Duodenal mucosa (tissue), 2 donors: Measurements from ENCODE around the gene GLI2.

Experiments used
- H3K27ac ChIP-seq: one replicate; pipeline ENCODE4 v1.7.0; 2013; ENCODE audit warnings: low read depth, low read length
- H3K27me3 ChIP-seq, 2 donors: one replicate each; pipeline ENCODE4 v1.7.0; 2013; ENCODE audit warnings: low read length in 2 of 2, control low read depth in 1 of 2; ENCODE audit not compliant: insufficient read depth in 2 of 2, control insufficient read depth in 1 of 2
- H3K36me3 ChIP-seq, 2 donors: one replicate each; pipeline ENCODE4 v1.7.0; 2013; ENCODE audit warnings: low read length in 2 of 2, control low read depth in 1 of 2; ENCODE audit not compliant: insufficient read depth in 2 of 2, control insufficient read depth in 1 of 2
- H3K4me1 ChIP-seq, 2 donors: one replicate each; pipeline ENCODE4 v1.7.0; 2013; ENCODE audit warnings: low read length in 2 of 2, control low read depth in 1 of 2; ENCODE audit not compliant: insufficient read depth in 2 of 2, control insufficient read depth in 1 of 2
- H3K4me3 ChIP-seq, 2 donors: one replicate each; pipeline ENCODE4 v1.7.0; 2013; ENCODE audit warnings: low read length in 2 of 2, low read depth in 1 of 2
- H3K9ac ChIP-seq, 2 donors: one replicate each; pipeline ENCODE4 v1.7.0; 2013; ENCODE audit warnings: low read length in 2 of 2, low read depth in 1 of 2
- H3K9me3 ChIP-seq, 2 donors: one replicate each; pipeline ENCODE4 v1.7.0; 2013; ENCODE audit warnings: low read length in 2 of 2, control low read depth in 1 of 2; ENCODE audit not compliant: control insufficient read depth in 1 of 2

GLI2 gene

GRCh38 chr2:120763931-120764330 lies 28.3 kb downstream of the GLI2 start:
- Histone ChIP-seq H3K36me3 (no peaks in the 10 kb centered on the region), H3K9ac (no peak overlapping the region), H3K4me3 (no peak overlapping the region), H3K4me1 (no peaks in the 10 kb centered on the region), H3K27me3 (no peaks in the 10 kb centered on the region), H3K27ac (no peak overlapping the region), H3K9me3 (no peaks in the 10 kb centered on the region)

GRCh38 chr2:120764492-120764891 lies 28.8 kb downstream of the GLI2 start:
- H3K9me3 ChIP-seq, result no peaks in the 10 kb centered on the region
- no peak overlapping the region for H3K4me3 ChIP-seq
- no peaks in the 10 kb centered on the region for H3K27me3 ChIP-seq
- no peaks in the 10 kb centered on the region for H3K36me3 ChIP-seq
- no peak overlapping the region for H3K9ac ChIP-seq
- no peaks in the 10 kb centered on the region for H3K4me1 ChIP-seq
- no peak overlapping the region for H3K27ac ChIP-seq

- Histone ChIP-seq H3K27ac (peak overlapping the region; percentile 32), H3K9me3 (no peaks in the 10 kb centered on the region), H3K9ac (no peak overlapping the region), H3K4me3 (no peak overlapping the region), H3K36me3 (no peaks in the 10 kb centered on the region), H3K27me3 (no peaks in the 10 kb centered on the region), H3K4me1 (no peaks in the 10 kb centered on the region)
Measured at GRCh38 chr2:120764991-120765677, 29.5 kb downstream of the GLI2 start.

- no peaks in the 10 kb centered on the region for H3K9me3 ChIP-seq
- H3K9ac ChIP-seq, result no peak overlapping the region
- H3K27me3 ChIP-seq, result no peaks in the 10 kb centered on the region
- peak overlapping the region; percentile 13 for H3K27ac ChIP-seq
- no peaks in the 10 kb centered on the region for H3K36me3 ChIP-seq
- no peaks in the 10 kb centered on the region for H3K4me1 ChIP-seq
- H3K4me3 ChIP-seq, result no peak overlapping the region
Measured at GRCh38 chr2:120765678-120766469, 30.2 kb downstream of the GLI2 start.

- Histone ChIP-seq H3K36me3 (no peaks in the 10 kb centered on the region), H3K27ac (peak overlapping the region; percentile 13), H3K27me3 (no peaks in the 10 kb centered on the region), H3K4me1 (peaks cover 0 to 3% of the 10 kb centered on the region in 2 donors), H3K4me3 (no peak overlapping the region), H3K9me3 (no peaks in the 10 kb centered on the region), H3K9ac (no peak overlapping the region)
Measured at GRCh38 chr2:120766470-120767351, 31.0 kb downstream of the GLI2 start.

- Histone ChIP-seq H3K27ac (no peak overlapping the region), H3K27me3 (no peaks in the 10 kb centered on the region), H3K36me3 (no peaks in the 10 kb centered on the region), H3K4me1 (peaks cover 0 to 9% of the 10 kb centered on the region in 2 donors), H3K4me3 (no peak overlapping the region), H3K9me3 (no peaks in the 10 kb centered on the region), H3K9ac (no peak overlapping the region)
Measured at GRCh38 chr2:120767486-120768005, 31.9 kb downstream of the GLI2 start.

GRCh38 chr2:120768112-120769048 lies 32.7 kb downstream of the GLI2 start:
- Histone ChIP-seq H3K27ac (no peak overlapping the region), H3K4me1 (peaks cover 0 to 10% of the 10 kb centered on the region in 2 donors)

GRCh38 chr2:120769076-120769786 lies 33.6 kb downstream of the GLI2 start:
- H3K4me1 ChIP-seq, result peaks cover 0 to 10% of the 10 kb centered on the region in 2 donors
- H3K36me3 ChIP-seq, result no peaks in the 10 kb centered on the region
- no peak overlapping the region for H3K4me3 ChIP-seq
- no peaks in the 10 kb centered on the region for H3K9me3 ChIP-seq
- no peak overlapping the region for H3K9ac ChIP-seq
- no peaks in the 10 kb centered on the region for H3K27me3 ChIP-seq
- no peak overlapping the region for H3K27ac ChIP-seq

More at GRCh38 chr2:120768112-120769048, 32.7 kb downstream of the GLI2 start:
- Histone ChIP-seq H3K4me3 (no peak overlapping the region), H3K27me3 (no peaks in the 10 kb centered on the region), H3K36me3 (no peaks in the 10 kb centered on the region), H3K9me3 (no peaks in the 10 kb centered on the region), H3K9ac (no peak overlapping the region)

GRCh38 chr2:120769787-120770120 lies 34.1 kb downstream of the GLI2 start:
- no peaks in the 10 kb centered on the region for H3K9me3 ChIP-seq
- H3K4me1 ChIP-seq, result peaks cover 0 to 10% of the 10 kb centered on the region in 2 donors
- no peaks in the 10 kb centered on the region for H3K36me3 ChIP-seq
- H3K27me3 ChIP-seq, result no peaks in the 10 kb centered on the region
- no peak overlapping the region for H3K9ac ChIP-seq
- no peak overlapping the region for H3K4me3 ChIP-seq
- H3K27ac ChIP-seq, result no peak overlapping the region
